ENCODE results near the gene CLDN2.
"Not testable (repeated sequence)": the region's sequence is repeated elsewhere in the genome, so short reads cannot be mapped to it uniquely, and the experiment has no call there.

The CLDN2 gene

DNA sequence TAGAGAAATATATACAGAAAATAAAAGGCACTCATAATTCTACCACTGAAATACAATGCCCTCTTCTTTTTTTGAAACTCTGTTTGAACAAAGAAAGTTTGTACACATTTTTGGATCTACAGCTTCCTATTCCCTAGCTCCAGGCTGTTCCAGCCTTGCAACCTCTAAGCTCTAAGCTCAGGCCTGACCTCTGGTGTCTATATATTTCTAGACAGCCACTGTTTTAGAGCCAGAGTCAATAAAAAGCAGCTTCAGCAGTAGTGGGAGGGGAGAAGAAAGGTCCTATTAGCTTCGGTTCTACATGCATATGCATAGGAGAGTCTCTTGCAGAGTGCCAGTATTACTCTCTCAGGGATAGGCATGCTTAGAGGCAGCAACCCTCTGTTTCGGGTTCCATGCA lies 39.7 kb downstream of the CLDN2 start:
- no peak for DNase-seq (ENCODE audit: low read depth in 1 of 2, low spot score in 1 of 2)

DNA sequence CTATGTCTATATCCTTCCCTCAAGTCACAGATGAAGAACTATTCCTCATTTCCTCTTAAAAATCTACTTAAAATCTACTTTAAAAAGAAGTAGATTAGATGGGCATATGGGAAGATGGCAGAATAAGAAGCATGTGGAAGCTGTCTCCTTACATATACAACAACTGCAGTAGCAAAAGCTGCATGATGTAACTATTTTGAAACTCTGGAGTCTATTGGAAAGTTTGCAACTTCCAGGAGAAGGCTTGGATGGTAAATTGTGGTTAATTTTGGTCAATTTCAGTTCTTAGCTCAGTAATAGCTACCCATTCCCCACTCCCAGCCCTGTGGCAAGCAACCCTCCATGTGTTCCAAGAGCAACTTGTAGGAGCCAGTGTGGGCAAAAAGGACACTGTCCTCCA lies 42.9 kb downstream of the CLDN2 start:
- DNase-seq (ENCODE audit: low read depth in 1 of 2, low spot score in 1 of 2), result no peak

DNA sequence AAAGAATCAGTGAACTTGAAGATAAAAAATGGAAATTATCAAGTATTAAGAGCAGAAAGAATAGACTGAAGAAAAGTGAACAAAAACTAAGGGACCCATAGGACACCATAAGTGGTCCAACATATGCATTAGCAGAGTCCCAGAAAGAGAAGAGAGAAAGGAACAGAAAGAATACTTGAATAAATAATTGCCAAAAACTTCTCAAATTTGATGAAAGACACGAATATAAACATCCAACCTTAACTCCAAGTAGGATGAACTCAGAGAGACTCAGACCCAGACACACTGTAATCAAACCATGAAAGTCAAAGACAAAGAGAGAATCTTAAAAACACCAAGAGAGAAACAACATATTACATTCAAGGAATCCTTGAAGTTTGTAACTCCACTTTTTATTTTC lies 44.1 kb downstream of the CLDN2 start:
- DNase-seq (ENCODE audit: low read depth in 1 of 2, low spot score in 1 of 2), result no peak

DNA sequence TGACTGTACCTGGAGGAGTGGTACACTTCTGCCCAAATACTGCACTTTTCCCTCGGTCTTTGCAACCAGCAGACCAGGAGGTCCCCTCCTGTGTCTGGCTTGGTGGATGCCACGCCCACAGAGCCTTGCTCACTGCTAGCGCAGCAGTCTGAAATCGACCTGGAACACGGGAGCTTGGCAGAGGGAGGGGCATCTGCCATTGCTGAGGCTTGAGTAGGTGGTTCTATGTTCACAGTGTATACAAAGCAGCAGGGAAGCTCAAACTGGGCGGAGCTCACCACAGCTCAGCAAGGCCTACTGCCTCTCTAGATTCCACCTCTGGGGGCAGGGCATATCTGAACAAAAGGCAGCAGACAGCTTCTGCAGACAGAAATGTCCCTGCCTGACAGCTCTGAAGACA lies 46.3 kb downstream of the CLDN2 start:
- not testable (repeated sequence) for DNase-seq (ENCODE audit: low read depth in 1 of 2, low spot score in 1 of 2)

DNA sequence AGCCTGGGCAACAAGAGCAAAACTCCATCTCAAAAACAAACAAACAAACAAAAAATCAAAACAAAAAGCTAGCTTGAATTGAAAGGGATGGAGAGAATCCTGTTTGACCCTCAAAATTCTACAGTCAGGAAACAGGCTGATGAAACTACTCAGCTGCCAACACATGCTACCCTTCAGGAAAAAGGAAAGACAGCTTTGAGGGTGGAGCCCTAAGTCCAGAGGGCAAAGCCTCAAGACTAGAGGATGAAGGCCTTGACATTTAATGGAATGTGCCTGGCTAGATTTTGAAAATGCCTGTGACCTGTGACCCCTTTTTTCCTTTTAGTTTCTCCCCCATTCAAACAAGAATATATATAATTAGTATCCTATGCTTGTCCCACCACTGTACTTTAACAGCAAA lies 52.7 kb downstream of the CLDN2 start:
- DNase-seq (ENCODE audit: low read depth in 1 of 2, low spot score in 1 of 2), result no peak

DNA sequence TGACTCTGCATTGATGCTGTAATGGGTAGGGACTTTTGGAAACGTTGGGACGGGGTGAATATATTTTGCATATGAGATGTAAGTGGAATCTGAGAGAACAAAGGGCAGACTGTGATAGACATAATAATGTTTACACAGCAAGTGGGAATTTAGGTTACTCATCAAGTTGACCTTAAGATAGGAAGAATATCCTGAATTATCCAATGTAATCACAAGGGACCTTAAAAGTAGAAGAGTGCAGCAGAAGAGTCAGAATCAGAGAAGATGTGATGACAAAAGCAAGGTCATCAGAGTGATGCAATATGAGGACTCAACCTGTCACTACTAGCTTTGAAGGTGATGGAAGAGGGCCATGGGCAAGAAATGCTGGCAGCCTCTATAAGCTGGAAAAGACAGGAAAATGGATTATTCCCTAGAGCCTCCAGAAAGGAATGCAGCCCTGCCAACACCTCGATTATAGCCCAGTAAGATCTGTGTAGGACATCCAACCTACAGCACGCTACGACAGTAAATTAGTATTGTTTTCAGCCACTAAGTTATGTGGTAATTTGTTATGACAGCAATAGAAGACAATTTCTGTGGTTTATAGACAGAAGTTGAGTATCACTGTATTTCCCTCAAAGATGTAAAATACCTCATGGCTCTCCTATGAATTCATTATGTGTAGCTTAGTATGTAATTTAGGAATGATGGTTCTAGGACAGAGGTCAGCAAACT lies 53.4 kb downstream of the CLDN2 start:
- no peak for DNase-seq (ENCODE audit: low read depth in 1 of 2, low spot score in 1 of 2)

DNA sequence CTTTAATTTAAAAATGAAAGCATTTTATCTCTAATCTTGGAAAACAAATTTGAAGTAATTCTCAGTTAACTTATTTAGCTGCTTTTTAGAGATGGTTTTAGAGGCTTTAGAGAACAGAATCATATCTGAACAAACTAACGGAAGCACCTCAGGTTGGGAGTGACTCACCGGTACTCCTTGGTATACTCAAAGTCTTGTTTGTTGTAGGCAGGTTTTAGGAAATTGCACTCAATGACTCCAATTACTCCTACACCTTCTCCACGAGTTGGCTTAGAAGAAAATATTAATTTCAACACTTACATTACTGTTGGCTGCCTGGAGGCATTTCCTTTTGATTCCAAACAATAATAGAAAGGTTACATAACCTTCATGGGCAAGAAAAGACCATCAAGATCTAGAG lies 56.2 kb downstream of the CLDN2 start:
- no peak for DNase-seq (ENCODE audit: low read depth in 1 of 2, low spot score in 1 of 2)
